Mesendoderm (in vitro differentiated cells): ENCODE results near the gene AKT3.

Experiments used
- DNase-seq: peaks from one replicate; pipeline ENCODE4 v3.0.0; 2013
- H2AK5ac ChIP-seq: 2 replicates; pipeline ENCODE4 v1.6.1; 2013; ENCODE audit warnings: low read length, inconsistent platforms
- H2BK120ac ChIP-seq: 2 replicates; pipeline ENCODE4 v1.6.1; 2013; ENCODE audit warnings: low read depth, mild to moderate bottlenecking, low read length, moderate library complexity, mixed read lengths
- H2BK15ac ChIP-seq: replicated peaks from 2 replicates; pipeline ENCODE4 v1.6.1; 2013; ENCODE audit warnings: low read depth, mild to moderate bottlenecking, moderate library complexity
- H2BK5ac ChIP-seq: 2 replicates; pipeline ENCODE4 v1.6.1; 2013; ENCODE audit warnings: low read length, inconsistent platforms
- H3K18ac ChIP-seq: 2 replicates; pipeline ENCODE4 v1.6.1; 2013; ENCODE audit warnings: mild to moderate bottlenecking, low read length, mixed read lengths
- H3K23ac ChIP-seq: one replicate; pipeline ENCODE4 v1.6.1; 2013; ENCODE audit warnings: low read length
- H3K27ac ChIP-seq: 2 replicates; pipeline ENCODE4 v1.5.1; 2013; ENCODE audit warnings: low read depth, mild to moderate bottlenecking, inconsistent platforms, low read length, moderate library complexity
- H3K27me3 ChIP-seq: 2 replicates; pipeline ENCODE4 v1.6.1; 2013; ENCODE audit warnings: low read length, control low read depth, mild to moderate bottlenecking, inconsistent platforms; ENCODE audit not compliant: insufficient read depth, poor library complexity
- H3K36me3 ChIP-seq: 2 replicates; pipeline ENCODE4 v1.6.1; 2013; ENCODE audit warnings: low read length, inconsistent platforms; ENCODE audit not compliant: control insufficient read depth, insufficient read depth
- H3K4ac ChIP-seq: one replicate; pipeline ENCODE4 v1.6.1; 2013; ENCODE audit warnings: low read depth, mild to moderate bottlenecking, low read length, moderate library complexity
- H3K4me1 ChIP-seq: 2 replicates; pipeline ENCODE4 v1.6.1; 2013; ENCODE audit warnings: low read depth, low read length, inconsistent platforms; ENCODE audit not compliant: control insufficient read depth
- H3K4me2 ChIP-seq: 2 replicates; pipeline ENCODE4 v1.6.1; 2013; ENCODE audit warnings: low read length
- H3K4me3 ChIP-seq: 2 replicates; pipeline ENCODE4 v1.5.1; 2013; ENCODE audit warnings: mild to moderate bottlenecking, low read length
- H3K56ac ChIP-seq: one replicate; pipeline ENCODE4 v1.6.1; 2013; ENCODE audit warnings: low read length
- H3K79me1 ChIP-seq: 2 replicates; pipeline ENCODE4 v1.6.1; 2013; ENCODE audit warnings: low read length, inconsistent platforms
- H3K79me2 ChIP-seq: 2 replicates; pipeline ENCODE4 v1.6.1; 2013; ENCODE audit warnings: mild to moderate bottlenecking, low read length; ENCODE audit not compliant: control insufficient read depth, insufficient read depth
- H3K9ac ChIP-seq: 2 replicates; pipeline ENCODE4 v1.6.1; 2013; ENCODE audit warnings: low read length, inconsistent platforms
- H4K5ac ChIP-seq: one replicate; pipeline ENCODE4 v1.6.1; 2013; ENCODE audit warnings: low read length
- H4K8ac ChIP-seq: one replicate; pipeline ENCODE4 v1.6.1; 2013; ENCODE audit warnings: low read depth, mild to moderate bottlenecking, control low read depth, low read length, moderate library complexity
- WGBS: extraction: QIAGEN DNeasy Blood & Tissue Kit; methylation state at CpG from one replicate; pipeline ENCODE4 v1.1.7; 2013; ENCODE audit warnings: low lambda C conversion rate, missing lambda C conversion rate; ENCODE audit not compliant: insufficient coverage; ENCODE audit errors: extremely low coverage; 5-methylcytosine and 5-hydroxymethylcytosine counted together

AKT3 gene

DNA sequence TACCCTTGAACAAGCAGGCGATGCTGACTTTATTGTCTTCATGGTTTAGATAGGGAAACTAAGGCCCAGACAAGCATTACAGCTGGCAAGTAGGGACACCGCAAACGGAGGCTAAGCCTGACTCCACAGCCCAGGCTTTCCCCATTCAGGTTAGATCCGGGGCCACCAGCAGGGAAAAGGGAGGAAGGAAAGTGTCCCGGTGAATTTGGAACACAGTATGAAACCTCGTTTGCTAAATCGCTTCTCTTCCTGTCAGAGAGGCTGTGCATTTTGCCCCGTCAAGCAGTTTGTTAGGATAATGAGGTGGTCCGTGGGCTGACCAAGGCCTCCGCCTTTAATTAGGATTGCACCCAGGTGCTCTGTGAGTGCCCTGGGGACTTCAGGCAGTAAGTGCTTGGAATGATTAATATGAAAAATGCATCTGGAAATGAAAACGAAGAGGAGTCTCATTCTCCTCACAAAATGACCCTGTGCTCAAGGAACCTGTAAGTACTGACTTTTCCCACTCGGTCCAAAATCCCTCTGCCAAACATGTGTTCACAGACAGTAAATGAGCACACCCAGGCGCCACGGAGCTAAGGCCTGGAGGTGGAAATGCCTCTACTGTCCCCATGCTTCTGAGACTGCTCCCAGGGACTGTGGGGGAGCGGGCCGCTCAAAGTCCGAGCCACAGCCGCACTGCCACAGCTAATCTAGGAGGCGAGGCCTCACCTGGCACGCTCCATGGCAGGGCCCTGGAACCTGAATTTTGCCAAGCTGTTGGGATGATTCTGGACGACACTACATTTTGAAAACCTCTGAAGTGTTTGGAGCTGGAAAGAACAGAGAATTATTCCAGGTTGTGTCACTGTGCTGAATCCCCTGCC, 360.1 kb downstream of the AKT3 start:
- H3K27me3 ChIP-seq: no peaks in the 10 kb centered on the region
- DNase-seq: no peak
- H3K18ac ChIP-seq: no peak overlapping the region
- no peak overlapping the region for H2BK15ac ChIP-seq
- no peak overlapping the region for H3K27ac ChIP-seq
- H2AK5ac ChIP-seq: no peak overlapping the region
- no peaks in the 10 kb centered on the region for H3K36me3 ChIP-seq
- H3K9ac ChIP-seq: no peak overlapping the region
- H2BK5ac ChIP-seq: no peak overlapping the region
- no CpG with 5 or more reads among the region's 21 CpGs for WGBS
- no peaks in the 10 kb centered on the region for H3K4me1 ChIP-seq
- H3K79me2 ChIP-seq: no peaks in the 10 kb centered on the region
- H3K4me3 ChIP-seq: no peak overlapping the region
- H4K8ac ChIP-seq: no peak overlapping the region
- H3K56ac ChIP-seq: no peak overlapping the region
- H3K23ac ChIP-seq: no peak overlapping the region
- H3K79me1 ChIP-seq: no peaks in the 10 kb centered on the region
- H3K4me2 ChIP-seq: no peak overlapping the region
- no peak overlapping the region for H3K4ac ChIP-seq
- H4K5ac ChIP-seq: no peak overlapping the region
- H2BK120ac ChIP-seq: no peak overlapping the region

DNA sequence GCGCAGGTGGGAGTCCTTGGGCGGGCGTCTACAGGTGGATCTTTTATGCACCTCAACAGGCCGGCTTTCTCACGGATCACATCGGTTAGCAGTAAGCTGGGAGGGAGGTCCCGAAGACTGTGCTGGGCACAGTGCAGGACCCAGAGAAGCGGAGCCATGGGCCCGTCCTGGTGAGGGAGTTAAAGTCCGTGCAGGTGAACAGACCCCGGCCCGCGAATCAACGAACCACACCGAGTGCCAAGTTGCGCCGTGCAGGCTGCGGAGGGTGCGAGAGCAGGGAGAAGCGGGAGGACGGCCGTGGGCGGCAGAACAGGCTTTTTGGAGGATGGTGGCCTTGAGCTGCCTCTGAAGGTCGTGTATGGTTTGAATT, 360.9 kb downstream of the AKT3 start:
- no peak overlapping the region for H3K56ac ChIP-seq
- no peaks in the 10 kb centered on the region for H3K79me1 ChIP-seq
- H2AK5ac ChIP-seq: no peak overlapping the region
- H2BK120ac ChIP-seq: no peak overlapping the region
- H3K36me3 ChIP-seq: no peaks in the 10 kb centered on the region
- no CpG with 5 or more reads among the region's 24 CpGs for WGBS
- H3K9ac ChIP-seq: no peak overlapping the region
- no peak overlapping the region for H3K23ac ChIP-seq
- no peak overlapping the region for H3K4me3 ChIP-seq
- no peak overlapping the region for H3K18ac ChIP-seq
- H3K27me3 ChIP-seq: no peaks in the 10 kb centered on the region
- no peak overlapping the region for H3K4ac ChIP-seq
- no peak overlapping the region for H2BK15ac ChIP-seq
- no peaks in the 10 kb centered on the region for H3K79me2 ChIP-seq
- no peak overlapping the region for H2BK5ac ChIP-seq
- H4K5ac ChIP-seq: no peak overlapping the region
- H4K8ac ChIP-seq: no peak overlapping the region
- H3K4me1 ChIP-seq: no peaks in the 10 kb centered on the region
- no peak overlapping the region for H3K4me2 ChIP-seq
- H3K27ac ChIP-seq: no peak overlapping the region
- DNase-seq: no peak

- DNase-seq: no peak
- Histone ChIP-seq H3K4me3 (no peak overlapping the region), H3K23ac (no peak overlapping the region), H2BK15ac (no peak overlapping the region), H3K56ac (no peak overlapping the region), H3K27ac (no peak overlapping the region), H3K79me1 (no peaks in the 10 kb centered on the region), H3K18ac (no peak overlapping the region), H2AK5ac (no peak overlapping the region), H3K4me2 (no peak overlapping the region), H3K4me1 (no peaks in the 10 kb centered on the region), H3K79me2 (no peaks in the 10 kb centered on the region), H3K27me3 (no peaks in the 10 kb centered on the region), H2BK5ac (no peak overlapping the region), H3K4ac (no peak overlapping the region), H3K36me3 (no peaks in the 10 kb centered on the region), H4K8ac (no peak overlapping the region), H3K9ac (no peak overlapping the region), H2BK120ac (no peak overlapping the region), H4K5ac (no peak overlapping the region)
- no CpG with 5 or more reads among the region's 20 CpGs for WGBS
Measured at GRCh38 chr1:243488459-243489157, 361.4 kb downstream of the AKT3 start.

GRCh38 chr1:243487649-243488227, 362.3 kb downstream of the AKT3 start:
- no peak overlapping the region for H3K4me3 ChIP-seq
- H3K27me3 ChIP-seq: no peaks in the 10 kb centered on the region
- no CpG with 5 or more reads among the region's 40 CpGs for WGBS
- H3K4ac ChIP-seq: no peak overlapping the region
- H3K36me3 ChIP-seq: no peaks in the 10 kb centered on the region
- no peak overlapping the region for H4K5ac ChIP-seq
- H3K79me1 ChIP-seq: no peaks in the 10 kb centered on the region
- H2BK120ac ChIP-seq: no peak overlapping the region
- no peak overlapping the region for H3K4me2 ChIP-seq
- no peak overlapping the region for H2AK5ac ChIP-seq
- H3K56ac ChIP-seq: no peak overlapping the region
- no peak overlapping the region for H4K8ac ChIP-seq
- no peak overlapping the region for H2BK15ac ChIP-seq
- H2BK5ac ChIP-seq: no peak overlapping the region
- no peak overlapping the region for H3K18ac ChIP-seq
- H3K23ac ChIP-seq: no peak overlapping the region
- no peak overlapping the region for H3K27ac ChIP-seq
- no peaks in the 10 kb centered on the region for H3K4me1 ChIP-seq
- no peak overlapping the region for H3K9ac ChIP-seq
- H3K79me2 ChIP-seq: no peaks in the 10 kb centered on the region
- no peak for DNase-seq

DNA sequence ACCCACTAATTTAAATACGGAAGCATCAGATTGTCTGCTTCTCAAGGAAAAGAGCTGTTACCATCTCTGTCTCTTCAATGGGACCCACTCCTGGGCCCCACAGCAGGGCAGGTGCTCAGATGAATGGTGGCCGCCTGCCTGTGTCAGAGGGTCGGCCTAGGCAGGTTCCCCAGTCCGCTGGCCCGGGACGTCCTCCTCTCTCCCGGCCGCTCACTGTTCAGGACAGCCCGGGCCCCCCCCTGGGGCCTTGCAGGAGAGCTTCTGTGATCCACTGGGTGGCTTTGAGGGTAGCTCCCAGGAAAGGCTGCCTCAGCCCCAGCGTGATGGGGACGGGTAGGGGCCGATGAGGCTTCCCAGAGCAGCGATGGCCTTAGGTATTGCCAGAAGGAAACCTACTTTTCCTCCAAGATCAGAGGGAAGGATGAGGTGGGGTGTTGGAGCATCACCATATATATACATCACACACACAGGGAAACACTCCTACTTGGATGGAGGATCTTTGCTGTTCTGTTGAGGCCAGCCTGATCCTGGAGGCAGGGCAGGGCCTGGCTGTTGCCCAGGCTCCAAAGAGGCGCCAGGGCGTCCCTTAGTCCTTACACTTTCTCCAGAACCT, 362.9 kb downstream of the AKT3 start:
- no peak overlapping the region for H2AK5ac ChIP-seq
- H3K27ac ChIP-seq: no peak overlapping the region
- no peak overlapping the region for H2BK5ac ChIP-seq
- H3K4me1 ChIP-seq: no peaks in the 10 kb centered on the region
- no peak overlapping the region for H3K56ac ChIP-seq
- no peak for DNase-seq
- H3K18ac ChIP-seq: no peak overlapping the region
- no peak overlapping the region for H2BK120ac ChIP-seq
- H4K8ac ChIP-seq: no peak overlapping the region
- no peaks in the 10 kb centered on the region for H3K36me3 ChIP-seq
- no peak overlapping the region for H3K4me2 ChIP-seq
- H4K5ac ChIP-seq: no peak overlapping the region
- no peak overlapping the region for H3K23ac ChIP-seq
- H3K79me2 ChIP-seq: no peaks in the 10 kb centered on the region
- H3K27me3 ChIP-seq: no peaks in the 10 kb centered on the region
- no peak overlapping the region for H3K4me3 ChIP-seq
- WGBS: no CpG with 5 or more reads among the region's 15 CpGs
- no peaks in the 10 kb centered on the region for H3K79me1 ChIP-seq
- no peak overlapping the region for H3K9ac ChIP-seq
- no peak overlapping the region for H2BK15ac ChIP-seq
- no peak overlapping the region for H3K4ac ChIP-seq
